ENCODE data around the gene NPHP4. TPM values are rescaled to one million over a fixed set of nuclear protein-coding genes. Genes with fewer than 3 reads are reported as not detected.

Gene NPHP4
- total RNA-seq, 4 donors from 2014 or later = 11.2 to 24.5 (median 18.2) TPM

GRCh38 chr1:5921671-5922070 is 70.6 kb downstream of the NPHP4 start:
- 75 to 80% methylated on average over 4 of the region's 4 CpGs for WGBS, 2 donors
- TF ChIP-seq CTCF (IDR thresholded peaks at IDR 0.05) (no peak), POLR2A (IDR thresholded peaks at IDR 0.05) (no peak)
- H3K4me3 ChIP-seq (ENCODE audit: low read depth, poor library complexity, severe bottlenecking) = no peak overlapping the region
- intact Hi-C loops (cut with DNase I; ENCODE audit: low total_unique reads) = no loop called here
- DNase-seq (ENCODE audit: low spot score in 2 of 2) = no peak

GRCh38 chr1:5921129-5921528 is 71.1 kb downstream of the NPHP4 start:
- DNase-seq (ENCODE audit: low spot score in 2 of 2) = no peak
- 78 to 84% methylated on average over 7 of the region's 7 CpGs for WGBS, 2 donors

GRCh38 chr1:5920201-5920600 is 72.0 kb downstream of the NPHP4 start:
- WGBS, 2 donors = 92 to 94% methylated on average over 17 of the region's 17 CpGs
- TF ChIP-seq CTCF (IDR thresholded peaks at IDR 0.05) = no peak
- TF ChIP-seq POLR2A (IDR thresholded peaks at IDR 0.05) = no peak
- intact Hi-C loops (cut with DNase I; ENCODE audit: low total_unique reads) = no loop called here
- no peak for DNase-seq (ENCODE audit: low spot score in 2 of 2)
- H3K4me3 ChIP-seq (ENCODE audit: low read depth, poor library complexity, severe bottlenecking) = no peak overlapping the region

More at GRCh38 chr1:5921129-5921528, 71.1 kb downstream of the NPHP4 start:
- TF ChIP-seq POLR2A (IDR thresholded peaks at IDR 0.05) (no peak), CTCF (IDR thresholded peaks at IDR 0.05) (no peak)
- H3K4me3 ChIP-seq (ENCODE audit: low read depth, poor library complexity, severe bottlenecking) = no peak overlapping the region
- intact Hi-C loops (cut with DNase I; ENCODE audit: low total_unique reads) = no loop called here

GRCh38 chr1:5918275-5918649 is 74.0 kb downstream of the NPHP4 start:
- DNase-seq (ENCODE audit: low spot score in 2 of 2) = no peak
- intact Hi-C loops (cut with DNase I; ENCODE audit: low total_unique reads) = loop anchor here (10.0 kb wide), 1 partner anchor 283 kb away; no protein-coding TSS in a partner anchor
- no peak for TF ChIP-seq POLR2A (IDR thresholded peaks at IDR 0.05)
- WGBS, 2 donors = 66 to 70% methylated on average over 2 of the region's 2 CpGs
- no peak overlapping the region for H3K4me3 ChIP-seq (ENCODE audit: low read depth, poor library complexity, severe bottlenecking)

GRCh38 chr1:5917591-5918274 is 74.5 kb downstream of the NPHP4 start:
- no peak for TF ChIP-seq POLR2A (IDR thresholded peaks at IDR 0.05)
- no peak for TF ChIP-seq CTCF (IDR thresholded peaks at IDR 0.05)
- WGBS, 2 donors = 84 to 88% methylated on average over 14 of the region's 14 CpGs
- H3K4me3 ChIP-seq (ENCODE audit: low read depth, poor library complexity, severe bottlenecking) = no peak overlapping the region
- intact Hi-C loops (cut with DNase I; ENCODE audit: low total_unique reads) = loop anchor here (10.0 kb wide), 1 partner anchor 283 kb away; no protein-coding TSS in a partner anchor
- DNase-seq (ENCODE audit: low spot score in 2 of 2) = no peak

- TF ChIP-seq CTCF (IDR thresholded peaks at IDR 0.05) (no peak), POLR2A (IDR thresholded peaks at IDR 0.05) (no peak)
- whole genome bisulfite sequencing, 2 donors = 91% methylated on average over 3 of the region's 3 CpGs
- H3K4me3 ChIP-seq (ENCODE audit: low read depth, poor library complexity, severe bottlenecking) = no peak overlapping the region
- no peak for DNase-seq (ENCODE audit: low spot score in 2 of 2)
- intact Hi-C loops (cut with DNase I; ENCODE audit: low total_unique reads) = loop anchor here (10.0 kb wide), 1 partner anchor 282 kb away; no protein-coding TSS in a partner anchor
These were observed 75.0 kb downstream of the NPHP4 start for GRCh38 chr1:5917281-5917590.

Data from lower leg skin (tissue), 4 donors.